ENCODE results near the gene SLC12A6.

DNA sequence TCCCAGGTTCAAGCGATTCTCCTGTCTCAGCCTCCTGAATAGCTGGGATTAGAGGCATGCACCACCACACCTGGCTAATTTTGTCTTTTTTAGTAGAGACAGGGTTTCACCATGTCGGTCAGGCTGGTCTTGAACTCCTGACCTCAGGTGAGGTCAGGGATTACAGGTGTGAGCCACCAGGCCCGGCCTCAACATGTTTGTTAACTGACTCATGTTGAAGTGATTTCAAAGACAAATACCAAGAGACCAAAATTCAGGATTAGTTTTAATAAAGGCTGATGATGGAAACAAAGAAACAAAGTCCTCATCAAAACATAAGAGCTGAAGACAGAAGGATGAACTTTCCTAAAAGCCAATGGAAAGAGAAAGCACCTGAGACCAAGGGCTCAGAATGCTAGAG, 36.5 kb downstream of the SLC12A6 start:
- TF ChIP-seq ZBTB7A (tag by site-specific recombination; IDR thresholded peaks at IDR 0.05; ENCODE audit: low read depth) (no peak), ZNF548 (tag by site-specific recombination; IDR thresholded peaks at IDR 0.05) (no peak), ZNF311 (tag by site-specific recombination; IDR thresholded peaks at IDR 0.05; ENCODE audit: borderline replicate concordance) (no peak), BCL11B (tag by site-specific recombination; IDR thresholded peaks at IDR 0.05; ENCODE audit: low read depth) (no peak), YY2 (tag by site-specific recombination; IDR thresholded peaks at IDR 0.05) (no peak), ZNF561 (tag by site-specific recombination; IDR thresholded peaks at IDR 0.05; ENCODE audit: borderline replicate concordance) (no peak), TSHZ1 (tag by site-specific recombination; IDR thresholded peaks at IDR 0.05; ENCODE audit: borderline replicate concordance) (no peak), ZNF558 (tag by site-specific recombination; IDR thresholded peaks at IDR 0.05) (no peak), ZNF777 (tag by site-specific recombination; IDR thresholded peaks at IDR 0.05; ENCODE audit: borderline replicate concordance) (no peak)
- TF ChIP-seq, protein P1, sequence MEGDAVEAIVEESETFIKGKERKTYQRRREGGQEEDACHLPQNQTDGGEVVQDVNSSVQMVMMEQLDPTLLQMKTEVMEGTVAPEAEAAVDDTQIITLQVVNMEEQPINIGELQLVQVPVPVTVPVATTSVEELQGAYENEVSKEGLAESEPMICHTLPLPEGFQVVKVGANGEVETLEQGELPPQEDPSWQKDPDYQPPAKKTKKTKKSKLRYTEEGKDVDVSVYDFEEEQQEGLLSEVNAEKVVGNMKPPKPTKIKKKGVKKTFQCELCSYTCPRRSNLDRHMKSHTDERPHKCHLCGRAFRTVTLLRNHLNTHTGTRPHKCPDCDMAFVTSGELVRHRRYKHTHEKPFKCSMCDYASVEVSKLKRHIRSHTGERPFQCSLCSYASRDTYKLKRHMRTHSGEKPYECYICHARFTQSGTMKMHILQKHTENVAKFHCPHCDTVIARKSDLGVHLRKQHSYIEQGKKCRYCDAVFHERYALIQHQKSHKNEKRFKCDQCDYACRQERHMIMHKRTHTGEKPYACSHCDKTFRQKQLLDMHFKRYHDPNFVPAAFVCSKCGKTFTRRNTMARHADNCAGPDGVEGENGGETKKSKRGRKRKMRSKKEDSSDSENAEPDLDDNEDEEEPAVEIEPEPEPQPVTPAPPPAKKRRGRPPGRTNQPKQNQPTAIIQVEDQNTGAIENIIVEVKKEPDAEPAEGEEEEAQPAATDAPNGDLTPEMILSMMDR (tag by site-specific recombination; IDR thresholded peaks at IDR 0.05) = no peak
- TF ChIP-seq, protein P2, sequence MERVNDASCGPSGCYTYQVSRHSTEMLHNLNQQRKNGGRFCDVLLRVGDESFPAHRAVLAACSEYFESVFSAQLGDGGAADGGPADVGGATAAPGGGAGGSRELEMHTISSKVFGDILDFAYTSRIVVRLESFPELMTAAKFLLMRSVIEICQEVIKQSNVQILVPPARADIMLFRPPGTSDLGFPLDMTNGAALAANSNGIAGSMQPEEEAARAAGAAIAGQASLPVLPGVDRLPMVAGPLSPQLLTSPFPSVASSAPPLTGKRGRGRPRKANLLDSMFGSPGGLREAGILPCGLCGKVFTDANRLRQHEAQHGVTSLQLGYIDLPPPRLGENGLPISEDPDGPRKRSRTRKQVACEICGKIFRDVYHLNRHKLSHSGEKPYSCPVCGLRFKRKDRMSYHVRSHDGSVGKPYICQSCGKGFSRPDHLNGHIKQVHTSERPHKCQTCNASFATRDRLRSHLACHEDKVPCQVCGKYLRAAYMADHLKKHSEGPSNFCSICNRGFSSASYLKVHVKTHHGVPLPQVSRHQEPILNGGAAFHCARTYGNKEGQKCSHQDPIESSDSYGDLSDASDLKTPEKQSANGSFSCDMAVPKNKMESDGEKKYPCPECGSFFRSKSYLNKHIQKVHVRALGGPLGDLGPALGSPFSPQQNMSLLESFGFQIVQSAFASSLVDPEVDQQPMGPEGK (tag by site-specific recombination; IDR thresholded peaks at IDR 0.05) = no peak
